ENCODE measurements around the gene GUCY2C. TPM values are rescaled to one million over a fixed set of nuclear protein-coding genes. Genes with fewer than 3 reads are reported as not detected.

Gene GUCY2C
- total and polyA plus RNA-seq, 4 donors = 0.01 to 0.05 TPM; not detected in 2

DNA sequence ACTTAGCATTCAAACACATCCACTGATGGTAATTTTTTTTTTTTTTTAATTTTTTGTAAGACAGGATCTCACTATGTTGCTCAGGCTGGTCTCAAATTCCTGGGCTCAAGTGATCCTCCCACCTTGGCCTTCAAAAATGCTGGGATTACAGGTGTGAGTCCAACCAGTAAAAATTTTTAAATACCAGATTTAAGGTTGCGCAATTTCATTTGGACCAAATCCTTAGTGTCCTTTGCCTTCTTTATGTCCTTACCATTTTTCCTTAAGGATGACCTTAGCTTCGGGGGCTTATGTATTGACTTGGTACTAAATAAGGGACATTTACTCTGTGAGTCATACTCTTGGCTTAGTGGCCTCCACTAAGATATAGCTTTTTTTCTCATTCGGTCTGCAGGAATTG, 124.6 kb downstream of the GUCY2C start:
- TF ChIP-seq, protein P1, sequence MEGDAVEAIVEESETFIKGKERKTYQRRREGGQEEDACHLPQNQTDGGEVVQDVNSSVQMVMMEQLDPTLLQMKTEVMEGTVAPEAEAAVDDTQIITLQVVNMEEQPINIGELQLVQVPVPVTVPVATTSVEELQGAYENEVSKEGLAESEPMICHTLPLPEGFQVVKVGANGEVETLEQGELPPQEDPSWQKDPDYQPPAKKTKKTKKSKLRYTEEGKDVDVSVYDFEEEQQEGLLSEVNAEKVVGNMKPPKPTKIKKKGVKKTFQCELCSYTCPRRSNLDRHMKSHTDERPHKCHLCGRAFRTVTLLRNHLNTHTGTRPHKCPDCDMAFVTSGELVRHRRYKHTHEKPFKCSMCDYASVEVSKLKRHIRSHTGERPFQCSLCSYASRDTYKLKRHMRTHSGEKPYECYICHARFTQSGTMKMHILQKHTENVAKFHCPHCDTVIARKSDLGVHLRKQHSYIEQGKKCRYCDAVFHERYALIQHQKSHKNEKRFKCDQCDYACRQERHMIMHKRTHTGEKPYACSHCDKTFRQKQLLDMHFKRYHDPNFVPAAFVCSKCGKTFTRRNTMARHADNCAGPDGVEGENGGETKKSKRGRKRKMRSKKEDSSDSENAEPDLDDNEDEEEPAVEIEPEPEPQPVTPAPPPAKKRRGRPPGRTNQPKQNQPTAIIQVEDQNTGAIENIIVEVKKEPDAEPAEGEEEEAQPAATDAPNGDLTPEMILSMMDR (IDR thresholded peaks at IDR 0.05; ENCODE audit: low read depth, low read length, missing input control) = no peak
- TF ChIP-seq JUND (IDR thresholded peaks at IDR 0.05) = no peak
- TF ChIP-seq, protein P2, sequence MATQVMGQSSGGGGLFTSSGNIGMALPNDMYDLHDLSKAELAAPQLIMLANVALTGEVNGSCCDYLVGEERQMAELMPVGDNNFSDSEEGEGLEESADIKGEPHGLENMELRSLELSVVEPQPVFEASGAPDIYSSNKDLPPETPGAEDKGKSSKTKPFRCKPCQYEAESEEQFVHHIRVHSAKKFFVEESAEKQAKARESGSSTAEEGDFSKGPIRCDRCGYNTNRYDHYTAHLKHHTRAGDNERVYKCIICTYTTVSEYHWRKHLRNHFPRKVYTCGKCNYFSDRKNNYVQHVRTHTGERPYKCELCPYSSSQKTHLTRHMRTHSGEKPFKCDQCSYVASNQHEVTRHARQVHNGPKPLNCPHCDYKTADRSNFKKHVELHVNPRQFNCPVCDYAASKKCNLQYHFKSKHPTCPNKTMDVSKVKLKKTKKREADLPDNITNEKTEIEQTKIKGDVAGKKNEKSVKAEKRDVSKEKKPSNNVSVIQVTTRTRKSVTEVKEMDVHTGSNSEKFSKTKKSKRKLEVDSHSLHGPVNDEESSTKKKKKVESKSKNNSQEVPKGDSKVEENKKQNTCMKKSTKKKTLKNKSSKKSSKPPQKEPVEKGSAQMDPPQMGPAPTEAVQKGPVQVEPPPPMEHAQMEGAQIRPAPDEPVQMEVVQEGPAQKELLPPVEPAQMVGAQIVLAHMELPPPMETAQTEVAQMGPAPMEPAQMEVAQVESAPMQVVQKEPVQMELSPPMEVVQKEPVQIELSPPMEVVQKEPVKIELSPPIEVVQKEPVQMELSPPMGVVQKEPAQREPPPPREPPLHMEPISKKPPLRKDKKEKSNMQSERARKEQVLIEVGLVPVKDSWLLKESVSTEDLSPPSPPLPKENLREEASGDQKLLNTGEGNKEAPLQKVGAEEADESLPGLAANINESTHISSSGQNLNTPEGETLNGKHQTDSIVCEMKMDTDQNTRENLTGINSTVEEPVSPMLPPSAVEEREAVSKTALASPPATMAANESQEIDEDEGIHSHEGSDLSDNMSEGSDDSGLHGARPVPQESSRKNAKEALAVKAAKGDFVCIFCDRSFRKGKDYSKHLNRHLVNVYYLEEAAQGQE (IDR thresholded peaks at IDR 0.05) = no peak
- TF ChIP-seq HNF4A (conservative IDR thresholded peaks at IDR 0.05) = no peak
- no peak for TF ChIP-seq FOXA2 (IDR thresholded peaks at IDR 0.05)
- TF ChIP-seq NR2F2 (IDR thresholded peaks at IDR 0.05) = no peak
- TF ChIP-seq SP1 (IDR thresholded peaks at IDR 0.05) = no peak
- no peak for TF ChIP-seq FOXA1 (IDR thresholded peaks at IDR 0.05)
- no peak for TF ChIP-seq TAF1 (conservative IDR thresholded peaks at IDR 0.05)
- TF ChIP-seq MAX (IDR thresholded peaks at IDR 0.05) = no peak
- TF ChIP-seq HNF4G (IDR thresholded peaks at IDR 0.05) = no peak
- H3K27me3 ChIP-seq (ENCODE audit: control insufficient read depth in 4 of 4, insufficient read depth in 4 of 4, low read length in 3 of 4) = no peaks in the 10 kb centered on the region
- no peaks in the 10 kb centered on the region for H3K9me3 ChIP-seq (ENCODE audit: control insufficient read depth in 4 of 4, low read length in 3 of 4)
- peaks cover 0 to 10% (median 5%) of the 10 kb centered on the region in 4 donors for H3K4me1 ChIP-seq (ENCODE audit: control insufficient read depth in 4 of 4, insufficient read depth in 4 of 4, low read length in 3 of 4)
- no peak overlapping the region for H3K9ac ChIP-seq (ENCODE audit: low read depth in 1 of 2, low read length in 2 of 2)
- 92% methylated on average over 3 of the region's 3 CpGs for WGBS
- H3K27ac ChIP-seq (ENCODE audit: low read depth in 1 of 2, low read length in 2 of 2) = no peak overlapping the region
- DNase-seq (ENCODE audit: low spot score) = no peak
- H3K4me3 ChIP-seq (ENCODE audit: low read depth in 1 of 3, low read length in 3 of 3) = no peak overlapping the region
- no peaks in the 10 kb centered on the region for H3K36me3 ChIP-seq (ENCODE audit: control insufficient read depth in 4 of 4, insufficient read depth in 3 of 4, low read depth in 1 of 4, low read length in 3 of 4)

- Histone ChIP-seq H3K9ac (ENCODE audit: low read depth in 1 of 2, low read length in 2 of 2) (no peak overlapping the region), H3K4me3 (ENCODE audit: low read depth in 1 of 3, low read length in 3 of 3) (no peak overlapping the region), H3K9me3 (ENCODE audit: control insufficient read depth in 4 of 4, low read length in 3 of 4) (no peaks in the 10 kb centered on the region), H3K4me1 (ENCODE audit: control insufficient read depth in 4 of 4, insufficient read depth in 4 of 4, low read length in 3 of 4) (peaks cover 0 to 10% (median 6%) of the 10 kb centered on the region in 4 donors), H3K27me3 (ENCODE audit: control insufficient read depth in 4 of 4, insufficient read depth in 4 of 4, low read length in 3 of 4) (no peaks in the 10 kb centered on the region), H3K36me3 (ENCODE audit: control insufficient read depth in 4 of 4, insufficient read depth in 3 of 4, low read depth in 1 of 4, low read length in 3 of 4) (no peaks in the 10 kb centered on the region), H3K27ac (ENCODE audit: low read depth in 1 of 2, low read length in 2 of 2) (no peak overlapping the region)
- 98% methylated on average over 1 of the region's 1 CpG for WGBS
- TF ChIP-seq NR2F2 (IDR thresholded peaks at IDR 0.05) (no peak), MAX (IDR thresholded peaks at IDR 0.05) (no peak), TAF1 (conservative IDR thresholded peaks at IDR 0.05) (no peak), ATF3 (IDR thresholded peaks at IDR 0.05) (no peak), FOXA2 (IDR thresholded peaks at IDR 0.05) (no peak), GABPA (IDR thresholded peaks at IDR 0.05 in 1 of 2, conservative IDR thresholded peaks at IDR 0.05 in 1 of 2) (no peak), RXRA (IDR thresholded peaks at IDR 0.05) (no peak), HNF4A (conservative IDR thresholded peaks at IDR 0.05) (no peak)
- no peak for DNase-seq (ENCODE audit: low spot score)
Observed at GRCh38 chr12:14570231-14570630, 126.2 kb downstream of the GUCY2C start.
